ACHN (cell line): ENCODE data around the gene NFATC4.
"Not testable (repeated sequence)": the region's sequence is repeated elsewhere in the genome, so short reads cannot be mapped to it uniquely, and the experiment has no call there.

Source experiments
- DNase-seq: peaks from one replicate; pipeline ENCODE4 v3.0.0-alpha.2; 2015
- in situ Hi-C: cut with HindIII; loops from 2 replicates; pipeline ENCODE4 v1.10.0; 2017; ENCODE audit warnings: low sequenced_read_pairs, low pct_ligation_motif_present, low pct_unique_long_range_greater_than_20kb

Gene NFATC4

GRCh38 chr14:24367514-24368211, at the start of gene NFATC4:
TSS of gene NFATC4 (plus strand) at chr14:24368184. CDS start at chr14:24368341, 157 bp downstream.
- no peak for DNase-seq
- in situ Hi-C loops = no loop called here

GRCh38 chr14:24321212-24321975, 46.6 kb upstream of the NFATC4 start:
- in situ Hi-C loops = no loop called here
- no peak for DNase-seq

GRCh38 chr14:24322672-24323071, 45.3 kb upstream of the NFATC4 start:
- no peak for DNase-seq
- in situ Hi-C loops = no loop called here

- DNase-seq = no peak
- in situ Hi-C loops = no loop called here
Observed at GRCh38 chr14:24323341-24323740, 44.6 kb upstream of the NFATC4 start.

- in situ Hi-C loops = no loop called here
- no peak for DNase-seq
Observed at GRCh38 chr14:24324024-24324423, 44.0 kb upstream of the NFATC4 start.

- DNase-seq = no peak
- in situ Hi-C loops = no loop called here
Observed at GRCh38 chr14:24325041-24325530, 42.9 kb upstream of the NFATC4 start.

- in situ Hi-C loops = no loop called here
- DNase-seq = no peak
Observed at GRCh38 chr14:24325963-24326362, 42.0 kb upstream of the NFATC4 start.

- in situ Hi-C loops = no loop called here
Observed at GRCh38 chr14:24327303-24327702, 40.7 kb upstream of the NFATC4 start.

GRCh38 chr14:24327914-24328313, 40.1 kb upstream of the NFATC4 start:
- DNase-seq, in situ Hi-C loops: not testable (repeated sequence)

More at GRCh38 chr14:24327303-24327702, 40.7 kb upstream of the NFATC4 start:
- no peak for DNase-seq

GRCh38 chr14:24329073-24329663, 38.8 kb upstream of the NFATC4 start:
- in situ Hi-C loops = no loop called here
- no peak for DNase-seq

- in situ Hi-C loops = no loop called here
- no peak for DNase-seq
Observed at GRCh38 chr14:24329736-24330135, 38.2 kb upstream of the NFATC4 start.

GRCh38 chr14:24330973-24331674, 36.9 kb upstream of the NFATC4 start:
- in situ Hi-C loops = no loop called here
- no peak for DNase-seq

GRCh38 chr14:24331731-24332267, 36.2 kb upstream of the NFATC4 start:
- no peak for DNase-seq
- in situ Hi-C loops = no loop called here

GRCh38 chr14:24332268-24332993, 35.6 kb upstream of the NFATC4 start:
- in situ Hi-C loops = no loop called here
- DNase-seq = peak; percentile 32

- no peak for DNase-seq
- in situ Hi-C loops = no loop called here
Observed at GRCh38 chr14:24334431-24335291, 33.3 kb upstream of the NFATC4 start, which contains the start of gene ADCY4. TSS of gene ADCY4 (minus strand) at chr14:24335071. CDS start at chr14:24334652, 419 bp downstream.

GRCh38 chr14:24335461-24336171, 32.4 kb upstream of the NFATC4 start:
- no peak for DNase-seq
- in situ Hi-C loops = no loop called here
